Spleen (tissue), 7 donors: ENCODE data around the gene NCAPD3.
A peak's percentile ranks its signal among the peaks of the same experiment; 100 is the strongest.

Experiments used
- POLR2A ChIP-seq, 3 donors: fragments of 450-650 bp; IDR thresholded peaks; one replicate each; pipeline ENCODE4 v1.5.1; 2017; ENCODE audit warnings: antibody characterized with exemption in 3 of 3, mild to moderate bottlenecking in 1 of 3
- POLR2AphosphoS5 ChIP-seq, 3 donors: sonication (generic); formaldehyde crosslinking; IDR thresholded peaks; one replicate each; pipeline ENCODE4 v1.5.1; 2017; ENCODE audit warnings: antibody characterized with exemption in 3 of 3
- TF ChIP-seq, protein P1 (sequence below), 11 experiments: fragments of 200-600 bp in 7 of 11; fragments of 450-650 bp in 4 of 11; sonication (generic) in 4 of 11; IDR thresholded peaks in 8 of 11; conservative IDR thresholded peaks in 3 of 11; 1 replicate in 7 of 11; 2 replicates in 4 of 11; pipeline versions ENCODE4 v1.4.0 to v1.8.0; 2016 to 2021; ENCODE audit warnings: antibody characterized with exemption in 11 of 11, inconsistent platforms in 4 of 11, mild to moderate bottlenecking in 1 of 11
- donor health status: DM: no; HTN: no; CAD: no; lungs with moderate emphysema.
- donor health status: DM: no; HTN: no; CAD: no.
- donor health status: DM: no; HTN: no; CAD: no.

DNA sequence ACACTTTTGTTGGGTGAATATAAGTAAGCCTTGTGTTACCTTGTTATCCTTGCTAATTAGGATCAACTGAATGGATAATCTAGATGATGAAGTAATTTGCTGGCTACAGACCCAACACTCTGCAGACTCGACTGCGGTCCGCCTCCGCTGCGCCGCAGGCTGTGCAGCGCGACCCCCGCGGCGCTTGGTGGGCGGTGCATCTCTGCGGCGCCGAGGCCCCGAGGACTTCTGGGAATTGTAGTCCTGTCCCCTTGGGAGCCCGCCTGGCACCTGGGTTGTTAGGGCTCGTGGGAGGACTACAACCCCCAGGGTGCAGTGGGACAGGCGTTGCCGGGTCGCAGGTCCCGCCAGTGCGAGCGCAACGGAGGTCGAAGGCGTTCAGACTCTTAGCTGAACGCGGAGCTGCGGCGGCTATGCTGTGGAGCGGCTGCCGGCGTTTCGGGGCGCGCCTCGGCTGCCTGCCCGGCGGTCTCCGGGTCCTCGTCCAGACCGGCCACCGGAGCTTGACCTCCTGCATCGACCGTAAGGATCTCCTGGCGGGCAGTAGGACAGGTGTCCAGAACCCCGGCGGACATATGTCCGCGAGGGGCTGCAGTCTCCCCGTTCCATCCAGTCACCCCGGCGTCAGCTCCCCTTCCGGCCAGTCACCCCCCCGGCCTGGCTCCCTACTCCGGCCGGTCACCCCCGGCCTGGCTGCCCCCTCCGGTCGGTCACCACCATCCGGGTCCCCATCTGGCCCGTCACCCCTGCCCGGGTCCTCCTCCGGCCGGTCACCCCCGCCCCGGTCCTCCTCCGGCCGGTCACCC lies 29.6 kb upstream of the NCAPD3 start, which contains the start of the genes ACAD8 and THYN1:
- TF ChIP-seq, protein P1, sequence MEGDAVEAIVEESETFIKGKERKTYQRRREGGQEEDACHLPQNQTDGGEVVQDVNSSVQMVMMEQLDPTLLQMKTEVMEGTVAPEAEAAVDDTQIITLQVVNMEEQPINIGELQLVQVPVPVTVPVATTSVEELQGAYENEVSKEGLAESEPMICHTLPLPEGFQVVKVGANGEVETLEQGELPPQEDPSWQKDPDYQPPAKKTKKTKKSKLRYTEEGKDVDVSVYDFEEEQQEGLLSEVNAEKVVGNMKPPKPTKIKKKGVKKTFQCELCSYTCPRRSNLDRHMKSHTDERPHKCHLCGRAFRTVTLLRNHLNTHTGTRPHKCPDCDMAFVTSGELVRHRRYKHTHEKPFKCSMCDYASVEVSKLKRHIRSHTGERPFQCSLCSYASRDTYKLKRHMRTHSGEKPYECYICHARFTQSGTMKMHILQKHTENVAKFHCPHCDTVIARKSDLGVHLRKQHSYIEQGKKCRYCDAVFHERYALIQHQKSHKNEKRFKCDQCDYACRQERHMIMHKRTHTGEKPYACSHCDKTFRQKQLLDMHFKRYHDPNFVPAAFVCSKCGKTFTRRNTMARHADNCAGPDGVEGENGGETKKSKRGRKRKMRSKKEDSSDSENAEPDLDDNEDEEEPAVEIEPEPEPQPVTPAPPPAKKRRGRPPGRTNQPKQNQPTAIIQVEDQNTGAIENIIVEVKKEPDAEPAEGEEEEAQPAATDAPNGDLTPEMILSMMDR (IDR thresholded peaks at IDR 0.05 in 8 of 11, conservative IDR thresholded peaks at IDR 0.05 in 3 of 11) = peak; percentile 59 to 78 (median 71)
- TF ChIP-seq POLR2A (IDR thresholded peaks at IDR 0.05) (peak in 1 of 3 donors; percentile 74), POLR2AphosphoS5 (IDR thresholded peaks at IDR 0.05) (peak; percentile 97 to 98 (median 97))
